Epithelial cell of esophagus (primary cell): ENCODE results near the gene ACSL1.
A peak's percentile ranks its signal among the peaks of the same experiment; 100 is the strongest.

Experiments
- DNase-seq: peaks from one replicate; pipeline ENCODE4 v3.0.0; 2010; ENCODE audit warnings: low read depth
- H3K4me3 ChIP-seq: 2 replicates; pipeline ENCODE4 v1.5.1; 2011; ENCODE audit warnings: mild to moderate bottlenecking, low read length, control low read depth
- TF ChIP-seq, protein P1 (sequence below): IDR thresholded peaks from 2 replicates; pipeline ENCODE4 v1.5.1; 2011; ENCODE audit warnings: low read depth, mild to moderate bottlenecking, low read length, control low read depth, inconsistent platforms; ENCODE audit not compliant: insufficient read depth; ENCODE audit errors: missing control alignments

Gene ACSL1

DNA sequence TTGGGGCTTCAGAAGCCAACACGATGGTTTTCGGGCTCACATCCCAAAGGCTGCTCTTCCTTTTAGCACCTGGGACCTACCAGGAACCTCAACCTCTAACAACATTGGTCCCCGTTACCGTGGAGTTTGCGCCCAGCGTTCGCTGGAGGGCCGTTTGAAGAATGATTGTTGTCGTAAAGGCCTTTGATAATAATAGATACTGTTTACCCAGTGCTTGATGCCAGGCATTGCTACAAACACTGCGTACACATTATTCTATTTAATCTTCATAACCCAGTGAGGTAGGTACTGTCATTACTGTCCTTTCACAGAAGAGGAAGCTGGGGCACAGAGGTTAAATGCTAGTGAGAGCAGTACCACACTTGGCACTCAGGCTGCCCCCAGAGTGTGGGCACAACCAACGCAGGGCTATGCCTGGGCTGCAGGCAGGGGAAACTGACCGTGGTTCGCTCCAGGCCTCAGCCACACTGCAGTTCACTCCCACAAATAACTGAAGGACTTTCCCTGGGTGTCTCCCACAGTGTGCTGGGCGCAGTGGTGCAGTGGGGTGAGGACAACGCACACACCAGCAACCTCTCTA lies 1.0 kb upstream of the ACSL1 start:
- no peak for DNase-seq
- H3K4me3 ChIP-seq, result peak overlapping the region; percentile 45
- TF ChIP-seq, protein P1, sequence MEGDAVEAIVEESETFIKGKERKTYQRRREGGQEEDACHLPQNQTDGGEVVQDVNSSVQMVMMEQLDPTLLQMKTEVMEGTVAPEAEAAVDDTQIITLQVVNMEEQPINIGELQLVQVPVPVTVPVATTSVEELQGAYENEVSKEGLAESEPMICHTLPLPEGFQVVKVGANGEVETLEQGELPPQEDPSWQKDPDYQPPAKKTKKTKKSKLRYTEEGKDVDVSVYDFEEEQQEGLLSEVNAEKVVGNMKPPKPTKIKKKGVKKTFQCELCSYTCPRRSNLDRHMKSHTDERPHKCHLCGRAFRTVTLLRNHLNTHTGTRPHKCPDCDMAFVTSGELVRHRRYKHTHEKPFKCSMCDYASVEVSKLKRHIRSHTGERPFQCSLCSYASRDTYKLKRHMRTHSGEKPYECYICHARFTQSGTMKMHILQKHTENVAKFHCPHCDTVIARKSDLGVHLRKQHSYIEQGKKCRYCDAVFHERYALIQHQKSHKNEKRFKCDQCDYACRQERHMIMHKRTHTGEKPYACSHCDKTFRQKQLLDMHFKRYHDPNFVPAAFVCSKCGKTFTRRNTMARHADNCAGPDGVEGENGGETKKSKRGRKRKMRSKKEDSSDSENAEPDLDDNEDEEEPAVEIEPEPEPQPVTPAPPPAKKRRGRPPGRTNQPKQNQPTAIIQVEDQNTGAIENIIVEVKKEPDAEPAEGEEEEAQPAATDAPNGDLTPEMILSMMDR, result no peak

DNA sequence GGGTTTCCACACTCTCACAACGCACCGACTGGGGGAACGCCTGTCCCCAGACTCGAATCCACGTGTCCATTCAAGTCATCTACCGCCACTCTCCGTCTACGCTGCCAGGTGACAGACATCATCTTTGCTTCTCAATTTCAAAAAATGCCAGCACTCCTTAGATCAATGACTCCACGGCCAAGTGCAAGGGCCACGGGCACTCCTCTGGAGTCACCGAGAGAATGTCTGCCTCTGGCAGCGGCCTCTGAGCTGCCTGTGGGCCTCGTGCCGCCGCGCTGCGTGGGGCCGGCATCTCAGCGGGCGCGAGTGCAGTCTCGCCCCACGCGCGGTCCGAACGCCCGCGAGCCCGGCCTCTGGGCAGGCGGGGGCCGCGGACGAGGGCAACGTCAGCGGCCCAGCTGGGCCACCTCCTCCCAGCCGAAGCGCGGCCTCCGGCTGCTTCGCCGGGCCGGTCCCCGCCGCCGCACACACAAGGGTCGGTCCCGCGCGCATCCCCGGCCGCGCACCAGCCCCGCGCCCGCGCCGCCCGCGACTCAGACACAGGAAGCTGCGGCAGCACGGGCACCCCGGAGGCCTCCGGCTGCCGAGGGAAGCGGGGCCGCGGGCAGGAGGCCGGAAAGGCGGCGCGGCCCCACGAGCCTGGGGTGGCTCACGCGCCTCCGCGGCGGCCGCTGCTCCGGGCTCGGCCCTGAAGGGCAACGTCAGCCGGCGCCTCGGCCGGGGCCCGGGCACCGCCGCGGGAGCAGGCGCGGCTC lies 450 bp downstream of the ACSL1 start:
- peak overlapping the region; percentile 45 for H3K4me3 ChIP-seq
- TF ChIP-seq, protein P1, result no peak
- DNase-seq, result no peak

DNA sequence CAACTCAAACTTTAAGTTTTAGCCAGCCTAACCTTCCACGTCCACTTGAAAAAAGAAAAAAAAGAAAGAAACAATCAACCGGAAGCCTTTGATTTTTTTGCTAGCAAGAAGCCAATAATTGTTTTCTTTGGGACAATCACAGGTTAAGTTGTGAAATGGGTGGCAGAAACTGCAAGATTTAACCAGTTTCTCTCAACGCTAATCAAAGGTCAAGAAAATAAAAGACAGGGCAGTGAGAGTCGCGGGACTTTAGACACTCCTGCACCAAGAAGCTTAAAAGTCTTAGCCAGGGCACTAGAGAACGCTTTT lies 1.0 kb downstream of the ACSL1 start:
- no peak for DNase-seq
- TF ChIP-seq, protein P1, result no peak
- H3K4me3 ChIP-seq, result peak overlapping the region; percentile 45

DNA sequence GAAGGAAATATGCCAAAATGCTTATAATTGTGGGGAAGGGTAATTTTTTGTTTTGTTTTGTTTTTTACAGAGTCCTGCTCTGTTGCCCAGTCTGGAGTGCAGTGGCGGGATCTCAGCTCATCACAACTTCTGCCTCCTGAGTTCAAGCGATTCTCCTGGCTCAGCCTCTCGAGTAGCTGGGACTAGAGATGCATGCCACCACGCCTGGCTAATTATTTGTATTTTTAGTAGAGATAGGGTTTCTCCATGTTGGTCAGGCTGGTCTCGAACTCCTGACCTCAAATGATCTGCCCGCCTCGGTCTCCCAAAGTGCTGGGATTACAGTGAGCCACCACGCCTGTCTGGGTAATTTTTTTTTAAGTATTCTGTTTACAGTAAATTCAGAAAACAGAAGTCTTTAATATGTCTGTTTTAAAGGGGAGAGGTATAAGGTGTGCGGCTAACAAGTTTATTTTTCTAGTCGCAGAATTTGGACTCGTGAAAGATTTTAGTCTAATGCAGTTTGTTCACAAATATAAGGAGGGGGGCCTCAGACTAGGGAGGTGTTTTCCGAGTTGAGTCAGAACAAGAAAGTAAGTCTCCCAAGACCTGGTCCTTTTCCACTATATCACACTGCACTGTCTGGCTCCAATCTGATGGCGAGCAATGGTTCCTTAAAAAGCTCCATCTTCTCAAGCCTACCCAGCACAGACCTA lies 1.5 kb downstream of the ACSL1 start:
- TF ChIP-seq, protein P1, result no peak

GRCh38 chr4:184823014-184823413 lies 2.8 kb downstream of the ACSL1 start:
- no peak for DNase-seq
- TF ChIP-seq, protein P1, result no peak
- no peak overlapping the region for H3K4me3 ChIP-seq

More for the DNA sequence above, 1.5 kb downstream of the ACSL1 start:
- no peak for DNase-seq
- peak overlapping the region; percentile 45 for H3K4me3 ChIP-seq

- H3K4me3 ChIP-seq, result no peak overlapping the region
- DNase-seq, result no peak
- TF ChIP-seq, protein P1, result no peak
Observed at GRCh38 chr4:184822356-184822755, 3.4 kb downstream of the ACSL1 start.
